Fibroblast of the conjunctiva (primary cell): ENCODE data around the gene DNMBP.
A peak's percentile ranks its signal among the peaks of the same experiment; 100 is the strongest.
"Not testable (repeated sequence)": the region's sequence is repeated elsewhere in the genome, so short reads cannot be mapped to it uniquely, and the experiment has no call there.

Experiments
- DNase-seq: peaks from one replicate; pipeline ENCODE4 v3.0.0-alpha.2; 2010; ENCODE audit warnings: low read depth

Gene DNMBP

DNA sequence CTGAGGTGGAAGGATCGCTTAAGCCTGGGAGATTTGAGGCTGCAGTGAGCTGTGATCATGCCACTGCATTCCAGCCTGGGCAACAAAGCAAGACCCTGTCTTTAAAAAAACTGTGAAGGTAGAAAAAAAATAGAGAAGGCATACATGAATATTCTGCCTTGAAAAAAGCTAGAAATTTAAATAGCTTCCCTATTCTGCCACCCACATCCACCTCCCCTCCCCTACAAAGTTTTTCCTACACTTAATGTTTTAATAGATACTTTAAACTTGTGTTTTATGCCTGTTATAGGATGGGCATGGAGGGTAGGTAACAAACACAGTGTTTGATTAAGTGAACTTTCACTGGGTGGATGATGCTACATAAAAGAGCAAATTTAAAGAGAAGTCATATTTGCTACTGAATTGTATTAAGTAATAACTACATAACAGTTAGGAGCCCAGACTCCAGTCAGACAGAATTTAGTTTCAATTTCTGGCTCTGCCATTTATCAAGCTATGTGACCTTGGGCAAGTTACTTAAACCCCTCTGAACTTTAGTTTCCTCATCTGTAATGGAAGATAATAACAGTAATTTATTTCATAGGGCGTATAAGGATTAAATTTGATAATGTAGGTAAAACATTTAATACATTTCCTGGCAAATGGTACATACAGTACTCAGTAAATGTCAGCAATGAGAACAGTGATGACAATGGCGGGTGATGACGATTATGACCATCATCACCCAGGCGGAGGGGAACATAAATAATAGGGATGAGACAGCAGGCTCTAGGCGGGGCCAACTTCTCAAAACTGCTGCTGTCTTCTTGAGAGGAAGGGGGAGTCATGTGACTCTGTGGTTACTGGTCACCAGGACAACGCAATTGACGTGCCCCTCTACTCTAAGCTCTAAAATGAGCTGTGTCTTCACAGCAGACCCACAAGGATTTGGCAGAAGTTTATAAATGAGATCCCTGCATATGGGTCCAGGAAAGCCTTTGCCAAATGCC lies 15.8 kb downstream of the DNMBP start:
- peak; percentile 93 for DNase-seq

DNA sequence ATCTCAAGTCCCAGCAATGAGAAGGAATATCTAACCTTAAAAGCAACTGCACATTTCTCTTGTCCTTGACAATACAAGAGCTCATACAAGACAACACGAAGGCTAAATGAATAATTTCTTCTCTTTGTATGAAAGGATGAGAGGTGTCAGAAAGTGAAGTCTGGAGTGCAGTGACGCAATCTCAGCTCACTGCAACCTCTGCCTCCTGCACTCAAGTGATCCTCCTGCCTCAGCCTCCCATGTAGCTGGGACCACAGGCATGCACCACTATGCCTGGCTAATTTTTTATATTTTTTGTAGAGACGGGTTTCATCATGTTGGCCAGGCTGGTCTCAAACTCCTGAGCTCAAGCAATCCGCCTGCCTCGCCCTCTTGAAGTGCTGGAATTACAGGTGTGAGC lies 24.1 kb downstream of the DNMBP start:
- DNase-seq, result not testable (repeated sequence)

DNA sequence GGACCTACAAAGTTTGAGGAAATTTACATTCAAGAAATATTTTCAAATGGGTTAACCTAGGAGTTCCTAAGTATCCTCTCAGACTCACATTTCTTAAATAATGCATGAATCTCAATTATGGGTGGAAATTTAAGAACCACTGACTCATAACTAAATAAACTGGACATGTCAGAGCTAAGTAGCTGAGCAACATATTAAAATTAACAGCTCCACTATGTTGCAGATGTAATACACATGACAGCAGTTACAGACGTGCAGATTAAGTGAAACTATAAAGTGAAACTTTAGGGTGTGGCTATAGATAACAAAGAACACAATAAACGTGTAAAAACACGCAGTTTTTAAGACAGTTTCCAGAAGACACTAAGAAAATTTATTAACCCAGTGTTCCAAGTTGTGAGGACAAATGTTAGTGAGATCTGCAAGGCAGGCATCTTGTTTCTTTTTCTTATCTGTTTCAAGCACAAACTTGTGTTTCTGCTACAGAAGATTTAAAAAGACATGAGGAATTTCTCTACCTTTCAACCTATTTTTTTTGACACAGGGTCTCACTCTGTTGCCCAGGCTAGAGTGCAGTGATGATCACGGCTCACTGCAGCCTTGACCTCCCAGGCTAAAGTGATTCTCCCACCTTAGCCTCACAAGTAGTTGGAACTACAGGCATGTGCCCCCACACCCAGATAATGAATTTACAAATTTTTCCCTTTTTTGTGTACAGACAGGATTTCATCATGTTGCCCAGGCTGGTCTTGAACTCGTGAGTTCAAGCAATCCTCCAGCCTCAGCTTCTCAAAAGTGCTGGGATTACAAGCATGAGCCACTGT lies 25.3 kb downstream of the DNMBP start:
- DNase-seq, result no peak

DNA sequence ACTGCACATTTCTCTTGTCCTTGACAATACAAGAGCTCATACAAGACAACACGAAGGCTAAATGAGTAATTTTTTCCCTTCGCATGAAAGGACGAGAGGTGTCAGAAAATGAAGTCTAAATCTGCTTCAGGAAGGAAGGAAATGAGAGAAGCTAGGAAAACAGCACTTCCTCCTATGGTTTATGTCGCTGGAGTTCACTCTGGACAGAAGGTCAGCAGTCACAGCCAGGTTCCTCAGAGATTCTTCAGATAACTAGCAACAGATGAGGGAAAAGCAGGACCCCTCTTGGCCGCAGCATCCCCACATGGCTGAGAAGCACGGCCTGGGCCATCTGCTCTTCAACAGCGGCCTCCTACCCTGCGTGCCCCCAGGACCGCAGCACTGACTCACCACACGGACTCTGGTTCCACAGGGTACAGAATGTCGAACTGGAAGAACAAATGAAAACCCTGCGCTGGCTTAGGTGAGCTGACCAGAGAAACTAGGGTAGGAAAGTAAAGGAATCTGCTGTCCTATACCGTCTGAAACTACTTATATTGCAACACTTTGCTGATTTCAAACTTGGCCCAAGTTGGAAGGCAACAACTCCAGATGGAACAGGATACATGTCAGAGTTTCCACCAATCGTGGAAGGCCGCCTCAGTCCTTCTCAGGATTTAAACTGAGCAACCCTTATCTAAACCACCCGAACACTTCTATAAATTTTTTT lies 26.3 kb downstream of the DNMBP start:
- DNase-seq, result peak; percentile 78

- no peak for DNase-seq
Measured at GRCh38 chr10:99982728-99983127, 27.0 kb downstream of the DNMBP start.

GRCh38 chr10:99981581-99982199 lies 28.1 kb downstream of the DNMBP start:
- no peak for DNase-seq

- DNase-seq, result no peak
Measured at GRCh38 chr10:99979066-99979685, 30.6 kb downstream of the DNMBP start.

- no peak for DNase-seq
Measured at GRCh38 chr10:99977916-99978315, 31.8 kb downstream of the DNMBP start.

GRCh38 chr10:99976886-99977665 lies 32.7 kb downstream of the DNMBP start:
- DNase-seq, result peak; percentile 91

- peak; percentile 81 for DNase-seq
Measured at GRCh38 chr10:99975942-99976809, 33.6 kb downstream of the DNMBP start.

- DNase-seq, result no peak
Measured at GRCh38 chr10:99975106-99975829, 34.5 kb downstream of the DNMBP start.

DNA sequence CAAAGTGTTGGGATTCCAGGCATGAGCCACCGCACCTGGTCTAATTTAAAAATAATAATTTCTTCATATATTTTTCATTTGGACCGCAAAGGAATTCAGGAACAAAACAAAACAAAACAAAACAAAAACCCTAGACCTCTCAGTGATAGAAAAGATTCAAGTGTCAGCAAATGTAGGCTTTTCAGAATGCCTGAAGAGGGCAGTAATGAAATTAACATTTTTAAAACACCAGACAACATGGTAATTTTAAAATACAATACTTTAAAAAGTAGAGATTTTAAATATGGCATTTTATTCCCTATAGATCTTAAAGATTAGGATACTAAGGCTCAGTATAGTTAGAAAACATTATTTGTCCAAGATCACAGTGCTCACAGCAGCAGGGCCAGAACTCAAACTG lies 36.6 kb downstream of the DNMBP start:
- no peak for DNase-seq

DNA sequence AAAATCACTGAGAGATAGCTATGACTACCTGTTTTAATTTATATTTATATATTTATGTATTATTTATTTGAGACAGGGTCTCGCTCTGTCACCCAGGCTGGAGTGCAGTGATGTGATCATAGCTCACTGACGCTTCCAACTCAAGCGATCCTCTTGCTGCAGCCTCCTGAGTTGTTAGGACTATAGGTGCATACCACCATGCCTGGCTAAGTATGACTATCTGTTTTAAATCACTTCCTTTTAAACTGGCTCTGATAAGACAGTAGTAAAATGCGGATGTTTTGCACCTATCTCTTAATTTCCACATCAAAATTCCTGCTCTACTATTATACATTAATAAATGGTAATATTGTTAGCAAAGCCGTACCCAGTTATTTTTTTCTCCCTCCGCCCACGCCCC lies 41.8 kb downstream of the DNMBP start:
- no peak for DNase-seq

GRCh38 chr10:99966306-99966705 lies 43.4 kb downstream of the DNMBP start:
- no peak for DNase-seq

- no peak for DNase-seq
Measured at GRCh38 chr10:99965700-99966099, 44.0 kb downstream of the DNMBP start.

DNA sequence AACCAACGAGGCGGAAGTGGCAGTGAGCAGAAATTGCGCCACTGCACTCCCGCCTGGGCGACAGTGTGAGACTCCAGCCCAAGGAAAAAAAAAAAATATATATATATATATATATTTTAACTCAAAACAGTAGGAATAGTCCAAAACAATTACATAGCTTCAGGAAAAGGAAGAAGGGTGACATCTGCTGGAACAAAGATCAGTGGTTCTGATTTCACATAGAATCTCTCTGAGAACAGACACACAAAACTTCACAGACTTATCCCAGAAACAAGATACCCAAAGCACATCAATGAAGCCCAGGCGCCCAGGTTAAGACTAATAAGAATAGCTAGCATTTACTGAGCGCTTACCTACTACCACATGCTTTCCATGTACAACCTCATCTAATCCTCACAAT lies 45.0 kb downstream of the DNMBP start:
- DNase-seq, result no peak

GRCh38 chr10:99963467-99964165 lies 46.1 kb downstream of the DNMBP start:
- DNase-seq, result not testable (repeated sequence)

- no peak for DNase-seq
Measured at GRCh38 chr10:99958806-99959205, 50.9 kb downstream of the DNMBP start.
